ENCODE measurements around the gene MED13L.

GRCh38 chr12:116087962-116088361, 189.5 kb downstream of the MED13L start:
- no peak for TF ChIP-seq CTCF (IDR thresholded peaks at IDR 0.05)
- TF ChIP-seq, protein P1, sequence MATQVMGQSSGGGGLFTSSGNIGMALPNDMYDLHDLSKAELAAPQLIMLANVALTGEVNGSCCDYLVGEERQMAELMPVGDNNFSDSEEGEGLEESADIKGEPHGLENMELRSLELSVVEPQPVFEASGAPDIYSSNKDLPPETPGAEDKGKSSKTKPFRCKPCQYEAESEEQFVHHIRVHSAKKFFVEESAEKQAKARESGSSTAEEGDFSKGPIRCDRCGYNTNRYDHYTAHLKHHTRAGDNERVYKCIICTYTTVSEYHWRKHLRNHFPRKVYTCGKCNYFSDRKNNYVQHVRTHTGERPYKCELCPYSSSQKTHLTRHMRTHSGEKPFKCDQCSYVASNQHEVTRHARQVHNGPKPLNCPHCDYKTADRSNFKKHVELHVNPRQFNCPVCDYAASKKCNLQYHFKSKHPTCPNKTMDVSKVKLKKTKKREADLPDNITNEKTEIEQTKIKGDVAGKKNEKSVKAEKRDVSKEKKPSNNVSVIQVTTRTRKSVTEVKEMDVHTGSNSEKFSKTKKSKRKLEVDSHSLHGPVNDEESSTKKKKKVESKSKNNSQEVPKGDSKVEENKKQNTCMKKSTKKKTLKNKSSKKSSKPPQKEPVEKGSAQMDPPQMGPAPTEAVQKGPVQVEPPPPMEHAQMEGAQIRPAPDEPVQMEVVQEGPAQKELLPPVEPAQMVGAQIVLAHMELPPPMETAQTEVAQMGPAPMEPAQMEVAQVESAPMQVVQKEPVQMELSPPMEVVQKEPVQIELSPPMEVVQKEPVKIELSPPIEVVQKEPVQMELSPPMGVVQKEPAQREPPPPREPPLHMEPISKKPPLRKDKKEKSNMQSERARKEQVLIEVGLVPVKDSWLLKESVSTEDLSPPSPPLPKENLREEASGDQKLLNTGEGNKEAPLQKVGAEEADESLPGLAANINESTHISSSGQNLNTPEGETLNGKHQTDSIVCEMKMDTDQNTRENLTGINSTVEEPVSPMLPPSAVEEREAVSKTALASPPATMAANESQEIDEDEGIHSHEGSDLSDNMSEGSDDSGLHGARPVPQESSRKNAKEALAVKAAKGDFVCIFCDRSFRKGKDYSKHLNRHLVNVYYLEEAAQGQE (IDR thresholded peaks at IDR 0.05; ENCODE audit: low read depth, low read length): no peak
- no peak for TF ChIP-seq MEF2A (IDR thresholded peaks at IDR 0.05; ENCODE audit: borderline replicate concordance, low read depth)
- no peak for TF ChIP-seq NFIC (IDR thresholded peaks at IDR 0.05; ENCODE audit: borderline replicate concordance)
- no peak for TF ChIP-seq SIN3A (IDR thresholded peaks at IDR 0.05; ENCODE audit: borderline replicate concordance, low read depth, low read length)
- no peak for TF ChIP-seq YY1 (IDR thresholded peaks at IDR 0.05; ENCODE audit: low read depth)
- no peak for TF ChIP-seq ZBTB33 (IDR thresholded peaks at IDR 0.05; ENCODE audit: borderline replicate concordance, low read depth)
- no peak for TF ChIP-seq EZH2phosphoT487 (IDR thresholded peaks at IDR 0.05; ENCODE audit: borderline replicate concordance, low read depth)
- TF ChIP-seq EP300 (IDR thresholded peaks at IDR 0.05; ENCODE audit: borderline replicate concordance in 1 of 2, low read depth in 1 of 2, low read length in 1 of 2): no peak
- TF ChIP-seq GABPA (IDR thresholded peaks at IDR 0.05; ENCODE audit: low read depth): no peak
- no peak for TF ChIP-seq FOXM1 (IDR thresholded peaks at IDR 0.05; ENCODE audit: low read depth)
- no peak for TF ChIP-seq POLR2AphosphoS5 (IDR thresholded peaks at IDR 0.05; ENCODE audit: low read depth, low read length)
- no peak for TF ChIP-seq MXI1 (IDR thresholded peaks at IDR 0.05; ENCODE audit: low read depth, low read length)
- no peak for TF ChIP-seq TCF12 (IDR thresholded peaks at IDR 0.05)

Data from SK-N-SH (cell line).